HG03097 (cell line): ENCODE results near the gene DPAGT1.
"Not testable (repeated sequence)": the region's sequence is repeated elsewhere in the genome, so short reads cannot be mapped to it uniquely, and the experiment has no call there.

ENCODE experiments used
- ATAC-seq: cut with Tn5 transposase; IDR thresholded peaks from one replicate; pipeline ENCODE4 v1.9.1; 2021; ENCODE audit not compliant: unreplicated experiment, low FRiP score

The DPAGT1 gene

DNA sequence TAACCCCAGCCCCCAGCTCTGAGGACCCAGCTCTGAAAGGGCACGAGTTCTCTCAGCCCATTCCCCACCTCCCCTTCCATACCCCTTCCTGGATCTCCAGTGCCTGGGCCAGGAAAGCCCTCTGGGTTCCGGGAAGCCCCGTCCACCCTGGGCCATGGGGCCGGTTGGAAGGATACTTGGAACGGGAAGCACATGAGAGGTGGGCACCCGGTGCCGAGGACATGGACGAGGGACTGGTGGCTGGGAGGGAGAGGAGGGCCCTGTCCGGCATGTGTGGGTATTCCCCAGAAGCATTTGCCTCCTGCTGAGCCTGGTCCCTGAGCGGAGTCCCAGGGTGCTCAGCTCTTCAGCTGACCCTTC lies 14.6 kb upstream of the DPAGT1 start:
- no peak for ATAC-seq

- no peak for ATAC-seq
These were observed 14.0 kb upstream of the DPAGT1 start for GRCh38 chr11:119115484-119116234.

GRCh38 chr11:119114351-119114750 lies 12.7 kb upstream of the DPAGT1 start:
- ATAC-seq, result no peak

DNA sequence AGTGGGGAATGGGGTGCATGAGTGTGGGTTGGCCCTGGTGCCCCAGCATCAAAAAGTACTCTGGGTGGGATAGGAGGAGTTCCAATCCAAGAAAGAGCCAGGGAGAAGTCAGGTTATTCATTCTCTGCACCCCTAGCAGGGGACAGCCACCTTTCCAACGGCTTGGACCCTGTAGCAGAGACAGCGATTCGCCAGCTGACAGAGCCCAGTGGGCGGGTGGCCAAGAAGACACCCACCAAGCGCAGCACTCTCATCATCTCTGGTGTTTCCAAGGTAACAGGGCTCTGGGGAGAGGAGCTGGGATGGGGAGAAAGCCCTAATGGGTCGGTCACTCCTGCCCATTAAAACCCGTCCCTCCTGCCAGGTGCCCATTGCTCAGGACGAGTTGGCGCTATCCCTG lies 12.1 kb upstream of the DPAGT1 start:
- no peak for ATAC-seq

GRCh38 chr11:119112314-119113020 lies 10.8 kb upstream of the DPAGT1 start:
- ATAC-seq, result no peak

GRCh38 chr11:119111361-119111925 lies 9.8 kb upstream of the DPAGT1 start:
- no peak for ATAC-seq

GRCh38 chr11:119110439-119110838 lies 8.8 kb upstream of the DPAGT1 start:
- ATAC-seq, result no peak

DNA sequence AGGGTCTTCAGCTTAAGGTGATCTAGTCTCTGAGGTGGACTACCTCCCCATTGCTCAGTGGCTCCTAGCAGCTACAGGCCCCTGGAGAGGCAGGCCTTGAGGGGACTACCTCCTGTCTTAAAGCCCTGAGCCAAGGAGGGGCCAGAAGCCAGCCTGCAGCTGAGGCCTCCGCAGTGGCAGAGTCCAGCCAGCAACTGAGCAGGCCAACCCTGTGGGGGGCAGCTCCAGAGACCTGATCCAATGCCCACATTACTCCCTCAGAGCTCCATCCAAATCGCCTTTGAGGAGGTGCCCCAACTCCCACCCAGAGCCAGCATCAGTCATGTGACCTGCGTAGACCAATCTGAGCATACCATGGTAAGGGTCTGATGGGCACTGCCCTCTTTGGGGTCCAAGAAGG lies 8.2 kb upstream of the DPAGT1 start:
- no peak for ATAC-seq

GRCh38 chr11:119108857-119109221 lies 7.2 kb upstream of the DPAGT1 start:
- no peak for ATAC-seq

- ATAC-seq, result no peak
These were observed 6.6 kb upstream of the DPAGT1 start for GRCh38 chr11:119108146-119108856.

GRCh38 chr11:119107538-119108145 lies 6.0 kb upstream of the DPAGT1 start:
- ATAC-seq, result peak; percentile 13

- ATAC-seq, result peak; percentile 50
These were observed 5.2 kb upstream of the DPAGT1 start, which contains the start of gene C2CD2L for GRCh38 chr11:119106564-119107537. Gene C2CD2L, plus strand, starts transcription at chr11:119107344. Its CDS starts 398 bp downstream, at chr11:119107742.

GRCh38 chr11:119103793-119104192 lies 2.1 kb upstream of the DPAGT1 start:
- ATAC-seq, result no peak

DNA sequence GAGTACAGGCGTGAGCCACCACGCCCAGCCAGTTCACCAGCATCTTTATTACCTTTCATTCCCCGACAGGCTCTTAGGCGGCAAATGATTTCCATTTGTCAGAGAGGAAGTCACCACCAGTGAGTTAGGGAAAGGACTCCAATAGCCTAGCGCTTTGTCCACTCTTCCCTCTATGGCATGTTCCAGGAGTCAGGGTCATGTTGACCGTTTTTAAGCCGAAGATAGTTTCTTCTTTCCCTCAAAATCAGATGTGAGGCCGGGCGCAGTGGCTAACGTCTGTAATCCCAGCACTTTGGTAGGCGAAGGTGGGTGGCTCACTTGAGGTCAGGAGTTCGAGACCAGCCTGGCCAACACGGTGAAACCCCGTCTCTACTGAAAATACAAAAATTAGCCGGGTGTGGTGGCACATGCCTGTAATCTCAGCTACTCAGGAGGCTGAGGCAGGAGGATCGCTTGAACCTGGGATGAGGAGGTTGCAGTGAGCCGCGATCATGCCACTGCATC lies 1.6 kb upstream of the DPAGT1 start:
- not testable (repeated sequence) for ATAC-seq

- no peak for ATAC-seq
These were observed 477 bp downstream of the DPAGT1 start for GRCh38 chr11:119100994-119101758.

GRCh38 chr11:119100246-119100970 lies 1.2 kb downstream of the DPAGT1 start:
- no peak for ATAC-seq

- no peak for ATAC-seq
These were observed 1.9 kb downstream of the DPAGT1 start for GRCh38 chr11:119099711-119100110.
